NK-92 treated with Interleukin-12 subunit alpha and Interleukin-12 subunit beta, amount 100 ng/mL, for 24 hours (cell line): ENCODE data around the gene ISG20L2.

Source experiments
- DNase-seq: peaks from one replicate; lab custom pipeline; 2025; lab: John Stamatoyannopoulos, UW

Gene ISG20L2

GRCh38 chr1:156740741-156741480, 12.3 kb upstream of the ISG20L2 start, which contains the start of gene MRPL24:
MRPL24 (minus strand) TSS chr1:156741088; CDS start chr1:156738704, 2,384 bp downstream.
- peak; percentile 97 for DNase-seq

- DNase-seq: no peak
Measured at GRCh38 chr1:156740237-156740740, 11.7 kb upstream of the ISG20L2 start.

GRCh38 chr1:156738916-156739315, 10.3 kb upstream of the ISG20L2 start:
- DNase-seq: no peak

- DNase-seq: no peak
Measured at GRCh38 chr1:156738407-156738806, 9.8 kb upstream of the ISG20L2 start.

GRCh38 chr1:156733989-156734584, 5.5 kb upstream of the ISG20L2 start:
- DNase-seq: no peak

- peak; percentile 85 for DNase-seq
Measured at GRCh38 chr1:156727926-156728598, 504 bp downstream of the ISG20L2 start, which contains the start of gene METTL25B. METTL25B (plus strand) TSS chr1:156728469; CDS start chr1:156729105, 636 bp downstream.

- DNase-seq: no peak
Measured at GRCh38 chr1:156727492-156727891, 1.1 kb downstream of the ISG20L2 start.

- DNase-seq: no peak
Measured at GRCh38 chr1:156726549-156727226, 1.9 kb downstream of the ISG20L2 start.

- DNase-seq: peak; percentile 65
Measured at GRCh38 chr1:156725683-156726280, 2.8 kb downstream of the ISG20L2 start.

- no peak for DNase-seq
Measured at GRCh38 chr1:156721535-156721934, 7.0 kb downstream of the ISG20L2 start.

- DNase-seq: no peak
Measured at GRCh38 chr1:156721131-156721530, 7.4 kb downstream of the ISG20L2 start.

- no peak for DNase-seq
Measured at GRCh38 chr1:156717351-156717750, 11.2 kb downstream of the ISG20L2 start.

GRCh38 chr1:156714830-156715229, 13.7 kb downstream of the ISG20L2 start:
- DNase-seq: no peak

- DNase-seq: no peak
Measured at GRCh38 chr1:156712626-156713025, 15.9 kb downstream of the ISG20L2 start.

GRCh38 chr1:156711011-156711817, 17.4 kb downstream of the ISG20L2 start:
- DNase-seq: no peak

- no peak for DNase-seq
Measured at GRCh38 chr1:156709757-156710489, 18.6 kb downstream of the ISG20L2 start.

GRCh38 chr1:156709031-156709430, 19.5 kb downstream of the ISG20L2 start:
- no peak for DNase-seq

GRCh38 chr1:156708218-156708661, 20.3 kb downstream of the ISG20L2 start:
- no peak for DNase-seq

GRCh38 chr1:156707417-156708217, 20.9 kb downstream of the ISG20L2 start:
- no peak for DNase-seq
